H9 (cell line): ENCODE measurements around the gene NSD1. TPM values are rescaled to one million over a fixed set of nuclear protein-coding genes. Genes with fewer than 3 reads are reported as not detected.
A peak's percentile ranks its signal among the peaks of the same experiment; 100 is the strongest.

Experiments used
- DNase-seq: peaks from one replicate; pipeline ENCODE4 v3.0.0-alpha.2; 2017
- H2AFZ ChIP-seq: one replicate; pipeline ENCODE4 v1.6.1; 2013; ENCODE audit warnings: mild to moderate bottlenecking, low read length, control low read depth, moderate library complexity
- H2AK5ac ChIP-seq: 2 replicates; pipeline ENCODE4 v1.6.1; 2013; ENCODE audit warnings: low read length, control low read depth, mixed read lengths; ENCODE audit not compliant: insufficient read length
- H2BK120ac ChIP-seq: one replicate; pipeline ENCODE4 v1.6.1; 2013; ENCODE audit warnings: low read depth, mild to moderate bottlenecking, low read length, control low read depth, inconsistent platforms; ENCODE audit not compliant: poor library complexity, severe bottlenecking
- H2BK12ac ChIP-seq: 2 replicates; pipeline ENCODE4 v1.6.1; 2013; ENCODE audit warnings: low read length, control low read depth, mixed read lengths, low read depth; ENCODE audit not compliant: insufficient read length
- H2BK15ac ChIP-seq: 2 replicates; pipeline ENCODE4 v1.6.1; 2013; ENCODE audit warnings: low read depth, low read length, control low read depth
- H2BK20ac ChIP-seq: one replicate; pipeline ENCODE4 v1.6.1; 2013; ENCODE audit warnings: low read depth, mild to moderate bottlenecking, low read length, control low read depth, inconsistent platforms; ENCODE audit not compliant: poor library complexity, severe bottlenecking
- H2BK5ac ChIP-seq: 2 replicates; pipeline ENCODE4 v1.6.1; 2013; ENCODE audit warnings: low read length, control low read depth, mixed read lengths; ENCODE audit not compliant: insufficient read length
- H3K14ac ChIP-seq: 2 replicates; pipeline ENCODE4 v1.6.1; 2013; ENCODE audit warnings: low read length, control low read depth; ENCODE audit not compliant: insufficient read depth
- H3K18ac ChIP-seq: 2 replicates; pipeline ENCODE4 v1.6.1; 2013; ENCODE audit warnings: low read depth, mild to moderate bottlenecking, mixed read lengths, low read length, control low read depth; ENCODE audit not compliant: insufficient read length
- H3K23ac ChIP-seq: 2 replicates; pipeline ENCODE4 v1.6.1; 2013; ENCODE audit warnings: low read length, control low read depth, mixed read lengths, low read depth; ENCODE audit not compliant: insufficient read length
- H3K23me2 ChIP-seq: 2 replicates; pipeline ENCODE4 v1.6.1; 2013; ENCODE audit warnings: low read depth, mild to moderate bottlenecking, mixed read lengths, low read length, control low read depth; ENCODE audit not compliant: insufficient read length, poor library complexity, severe bottlenecking
- H3K27ac ChIP-seq: 2 replicates; pipeline ENCODE4 v1.5.1; 2013; ENCODE audit warnings: low read length, control low read depth, mixed read lengths, low read depth; ENCODE audit not compliant: insufficient read length
- H3K27me3 ChIP-seq: 2 replicates; pipeline ENCODE4 v1.6.1; 2013; ENCODE audit warnings: low read length, control low read depth, inconsistent platforms; ENCODE audit not compliant: insufficient read depth
- H3K4ac ChIP-seq: 2 replicates; pipeline ENCODE4 v1.6.1; 2013; ENCODE audit warnings: low read depth, mild to moderate bottlenecking, control low read depth, inconsistent platforms, low read length, moderate library complexity
- H3K4me1 ChIP-seq: 2 replicates; pipeline ENCODE4 v1.6.1; 2013; ENCODE audit warnings: low read length, control low read depth, inconsistent platforms; ENCODE audit not compliant: insufficient read depth
- H3K4me2 ChIP-seq: 2 replicates; pipeline ENCODE4 v1.6.1; 2013; ENCODE audit warnings: low read length, control low read depth, mixed read lengths; ENCODE audit not compliant: insufficient read length, insufficient read depth
- H3K56ac ChIP-seq: 2 replicates; pipeline ENCODE4 v1.6.1; 2013; ENCODE audit warnings: low read depth, mild to moderate bottlenecking, mixed read lengths, low read length, control low read depth; ENCODE audit not compliant: insufficient read length
- H3K79me1 ChIP-seq: 2 replicates; pipeline ENCODE4 v1.6.1; 2013; ENCODE audit warnings: low read depth, mild to moderate bottlenecking, moderate library complexity, low read length, control low read depth, inconsistent platforms; ENCODE audit not compliant: insufficient read depth, poor library complexity, severe bottlenecking
- H3K79me2 ChIP-seq: 2 replicates; pipeline ENCODE4 v1.6.1; 2013; ENCODE audit warnings: low read length, control low read depth, inconsistent platforms; ENCODE audit not compliant: insufficient read depth
- H3K9ac ChIP-seq: 2 replicates; pipeline ENCODE4 v1.6.1; 2013; ENCODE audit warnings: low read length, control low read depth, mixed read lengths; ENCODE audit not compliant: insufficient read length; ENCODE audit errors: extremely low read depth
- H3K9me3 ChIP-seq: one replicate; pipeline ENCODE4 v1.6.1; 2013; ENCODE audit warnings: low read depth, low read length, inconsistent platforms; ENCODE audit not compliant: control insufficient read depth
- H3T11ph ChIP-seq: one replicate; pipeline ENCODE4 v1.6.1; 2013; ENCODE audit warnings: mild to moderate bottlenecking, low read length, control low read depth, inconsistent platforms
- H4K20me1 ChIP-seq: one replicate; pipeline ENCODE4 v1.6.1; 2013; ENCODE audit not compliant: control insufficient read depth, insufficient read length, insufficient read depth
- H4K5ac ChIP-seq: 2 replicates; pipeline ENCODE4 v1.6.1; 2013; ENCODE audit warnings: low read depth, mild to moderate bottlenecking, mixed read lengths, low read length, control low read depth; ENCODE audit not compliant: insufficient read length
- H4K8ac ChIP-seq: replicated peaks from 2 replicates; pipeline ENCODE4 v1.6.1; 2013; ENCODE audit warnings: low read length, control low read depth, mixed read lengths, low read depth; ENCODE audit not compliant: insufficient read length
- H4K91ac ChIP-seq: 2 replicates; pipeline ENCODE4 v1.6.1; 2013; ENCODE audit warnings: low read depth, mild to moderate bottlenecking, moderate library complexity, mixed read lengths, low read length, control low read depth; ENCODE audit not compliant: insufficient read length
- H3K27ac Mint-ChIP-seq, 3 experiments: 2 replicates in 2 of 3; 3 replicates in 1 of 3; pipeline ENCODE4 v1.8.0; 2020 to 2021; ENCODE audit warnings: mixed read lengths in 3 of 3, mild to moderate bottlenecking in 1 of 3, moderate library complexity in 1 of 3
- H3K27me3 Mint-ChIP-seq: 2 replicates; pipeline ENCODE4 v1.8.0; 2021; ENCODE audit warnings: low read depth, mild to moderate bottlenecking, moderate library complexity, mixed read lengths
- H3K36me3 Mint-ChIP-seq, 3 experiments: 2 replicates in 2 of 3; 3 replicates in 1 of 3; pipeline ENCODE4 v1.8.0; 2020 to 2021; ENCODE audit warnings: low read depth in 3 of 3, mixed read lengths in 3 of 3; ENCODE audit not compliant: insufficient read depth in 1 of 3
- H3K4me1 Mint-ChIP-seq, 2 experiments: 2 replicates each; pipeline ENCODE4 v1.8.0; 2020; ENCODE audit warnings: mixed read lengths in 2 of 2
- H3K4me3 Mint-ChIP-seq, 2 experiments: 2 replicates in 1 of 2; 3 replicates in 1 of 2; pipeline ENCODE4 v1.8.0; 2020 to 2021; ENCODE audit warnings: mild to moderate bottlenecking in 2 of 2, mixed read lengths in 2 of 2, moderate library complexity in 1 of 2
- H3K9me3 Mint-ChIP-seq, 2 experiments: 2 replicates in 1 of 2; 3 replicates in 1 of 2; pipeline ENCODE4 v1.8.0; 2020; ENCODE audit warnings: mild to moderate bottlenecking in 2 of 2, mixed read lengths in 2 of 2, moderate library complexity in 1 of 2
- WGBS: extraction: QIAGEN DNeasy Blood & Tissue Kit; methylation state at CpG from one replicate; pipeline ENCODE4 v1.1.7; 2013; ENCODE audit warnings: missing lambda C conversion rate, low lambda C conversion rate, mixed read lengths; ENCODE audit not compliant: insufficient read length; ENCODE audit errors: extremely low coverage; 5-methylcytosine and 5-hydroxymethylcytosine counted together
- total RNA-seq: library from RNA; stranded (reverse); gene quantifications from 2 replicates; pipeline ENCODE4 v1.2.1, GENCODE V29; 2021
- TF ChIP-seq, protein P1 (sequence below): fragments of 200-600 bp; sonication (generic); conservative IDR thresholded peaks from 3 replicates; pipeline ENCODE4 v1.8.0; 2021; ENCODE audit warnings: antibody characterized with exemption, mild to moderate bottlenecking

NSD1 gene
- total RNA-seq, 1 experiment from 2014 or later, result 213 TPM

DNA sequence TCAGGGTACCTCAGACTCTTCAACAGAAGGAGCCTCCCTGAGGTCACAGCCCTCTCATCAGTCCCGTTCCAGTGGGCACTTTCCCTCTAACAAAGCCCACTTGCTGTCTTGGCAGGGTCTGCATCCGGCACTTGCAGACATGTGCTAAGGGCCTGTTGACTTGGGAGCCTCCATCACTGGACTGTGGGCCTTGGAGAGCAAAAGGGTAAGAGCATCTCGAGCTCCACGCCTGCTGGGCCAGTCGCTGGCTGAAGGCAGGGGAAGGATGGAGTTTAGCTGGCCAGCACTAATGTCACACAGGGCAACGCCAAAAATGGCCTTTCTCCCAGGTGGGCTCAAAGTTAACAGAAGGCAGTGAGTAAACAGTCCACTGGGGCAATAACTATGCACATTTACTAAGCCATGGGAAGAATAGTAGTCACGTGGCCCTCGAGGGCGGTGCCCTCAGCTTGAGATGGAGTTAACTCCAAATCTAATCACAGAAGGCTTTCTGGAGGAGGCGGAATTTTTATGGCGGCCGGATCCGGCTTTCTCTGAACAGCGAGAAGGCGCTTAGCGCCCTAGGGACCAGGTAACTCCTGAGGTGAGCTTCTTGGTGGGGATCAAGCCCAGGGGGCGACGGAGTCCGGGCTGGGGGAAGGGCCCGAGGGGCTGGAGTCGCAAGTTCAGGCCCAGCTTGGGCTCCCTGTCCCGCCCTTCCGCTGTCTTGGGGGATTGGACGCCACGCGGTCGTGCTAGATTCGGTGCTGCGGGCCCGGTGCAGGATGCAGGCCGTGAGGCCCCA lies 2.0 kb upstream of the NSD1 start:
- peaks cover 7% of the 10 kb centered on the region for H3K27me3 Mint-ChIP-seq
- WGBS, result no CpG with 5 or more reads among the region's 31 CpGs

More for the DNA sequence above, 2.0 kb upstream of the NSD1 start:
- no peak overlapping the region for H2BK5ac ChIP-seq
- H2AFZ ChIP-seq, result no peak overlapping the region
- no peak overlapping the region for H3T11ph ChIP-seq
- H3K4me2 ChIP-seq, result peak overlapping the region; percentile 58
- peak overlapping the region; percentile 4 for H4K91ac ChIP-seq
- no peak overlapping the region for H2BK120ac ChIP-seq
- TF ChIP-seq, protein P1, sequence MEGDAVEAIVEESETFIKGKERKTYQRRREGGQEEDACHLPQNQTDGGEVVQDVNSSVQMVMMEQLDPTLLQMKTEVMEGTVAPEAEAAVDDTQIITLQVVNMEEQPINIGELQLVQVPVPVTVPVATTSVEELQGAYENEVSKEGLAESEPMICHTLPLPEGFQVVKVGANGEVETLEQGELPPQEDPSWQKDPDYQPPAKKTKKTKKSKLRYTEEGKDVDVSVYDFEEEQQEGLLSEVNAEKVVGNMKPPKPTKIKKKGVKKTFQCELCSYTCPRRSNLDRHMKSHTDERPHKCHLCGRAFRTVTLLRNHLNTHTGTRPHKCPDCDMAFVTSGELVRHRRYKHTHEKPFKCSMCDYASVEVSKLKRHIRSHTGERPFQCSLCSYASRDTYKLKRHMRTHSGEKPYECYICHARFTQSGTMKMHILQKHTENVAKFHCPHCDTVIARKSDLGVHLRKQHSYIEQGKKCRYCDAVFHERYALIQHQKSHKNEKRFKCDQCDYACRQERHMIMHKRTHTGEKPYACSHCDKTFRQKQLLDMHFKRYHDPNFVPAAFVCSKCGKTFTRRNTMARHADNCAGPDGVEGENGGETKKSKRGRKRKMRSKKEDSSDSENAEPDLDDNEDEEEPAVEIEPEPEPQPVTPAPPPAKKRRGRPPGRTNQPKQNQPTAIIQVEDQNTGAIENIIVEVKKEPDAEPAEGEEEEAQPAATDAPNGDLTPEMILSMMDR, result no peak
- no peak overlapping the region for H2BK15ac ChIP-seq
- H3K18ac ChIP-seq, result peak overlapping the region; percentile 88
- H3K14ac ChIP-seq, result peak overlapping the region; percentile 87
- no peaks in the 10 kb centered on the region for H3K27me3 ChIP-seq
- H4K5ac ChIP-seq, result no peak overlapping the region
- peak overlapping the region; percentile 87 for H3K9ac ChIP-seq
- H3K9me3 ChIP-seq, result no peaks in the 10 kb centered on the region
- Mint-ChIP-seq H3K4me1 (peaks cover 33 to 40% of the 10 kb centered on the region in 2 experiments), H3K4me3 (peak overlapping the region; percentile 84 to 89), H3K9me3 (no peaks in the 10 kb centered on the region), H3K36me3 (peaks cover 17 to 21% (median 20%) of the 10 kb centered on the region in 3 experiments), H3K27ac (peak overlapping the region; percentile 45 to 97 (median 91))
- no peak overlapping the region for H3K23ac ChIP-seq
- H3K56ac ChIP-seq, result no peak overlapping the region
- no peak overlapping the region for H2AK5ac ChIP-seq
- H3K4me1 ChIP-seq, result peaks cover 16% of the 10 kb centered on the region
- H4K8ac ChIP-seq, result no peak overlapping the region
- H3K27ac ChIP-seq, result no peak overlapping the region
- H3K79me1 ChIP-seq, result no peaks in the 10 kb centered on the region
- H2BK12ac ChIP-seq, result no peak overlapping the region
- no peak overlapping the region for H2BK20ac ChIP-seq
- no peak overlapping the region for H3K4ac ChIP-seq
- DNase-seq, result peak; percentile 64
- H3K79me2 ChIP-seq, result peaks cover 18% of the 10 kb centered on the region; the same call in 1 of the 2 replicates
- no peaks in the 10 kb centered on the region for H4K20me1 ChIP-seq
- H3K23me2 ChIP-seq, result peaks cover 18% of the 10 kb centered on the region
